Measurements from ENCODE around the gene TXNDC16.

The TXNDC16 gene

DNA sequence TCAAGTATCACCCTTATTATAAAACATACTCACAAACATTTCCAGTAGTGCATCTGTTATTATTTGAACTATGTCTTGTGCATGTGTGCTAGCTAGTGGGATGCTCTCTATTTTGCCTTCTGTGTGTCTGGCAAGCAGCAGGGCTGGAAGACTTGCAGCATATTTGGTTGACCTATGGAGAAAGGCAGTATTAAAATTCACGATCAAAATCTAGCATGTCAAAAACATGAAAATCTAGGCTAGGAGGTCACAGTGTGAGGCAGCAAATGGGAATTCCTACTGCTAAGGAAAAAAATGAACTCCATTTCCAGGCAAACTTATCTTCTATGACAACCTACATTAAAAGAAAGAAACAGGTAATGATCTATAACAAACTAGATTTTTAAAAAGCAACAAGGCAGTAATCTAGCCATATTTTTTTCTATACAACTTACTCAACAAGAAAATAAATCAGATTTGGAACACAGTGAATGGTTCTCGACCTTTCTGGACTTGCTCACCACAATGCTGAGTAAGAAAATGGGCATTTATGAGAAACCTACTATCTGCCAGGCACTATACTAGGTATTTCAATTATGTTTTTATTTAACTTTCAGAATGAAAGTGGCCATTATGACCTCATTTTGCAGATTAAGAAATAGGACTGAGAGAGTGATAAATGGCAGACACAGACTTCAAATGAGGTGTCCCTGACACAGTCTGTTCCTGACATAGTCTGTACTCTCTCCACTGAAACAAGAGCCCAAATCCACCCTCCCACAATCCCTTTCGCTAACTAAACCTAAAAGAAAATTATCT, 96.8 kb downstream of the TXNDC16 start:
- Histone ChIP-seq H3K4me3 (ENCODE audit: low read length) (no peak overlapping the region), H3K4me2 (ENCODE audit: low read depth, low read length) (no peak overlapping the region), H3K9me2 (replicated peaks; ENCODE audit: insufficient read depth, low read length) (no peaks in the 10 kb centered on the region), H3K27ac (ENCODE audit: low read length) (no peak overlapping the region), H3K9me3 (replicated peaks; ENCODE audit: insufficient read depth, low read length) (no peaks in the 10 kb centered on the region), H3K36me3 (replicated peaks; ENCODE audit: insufficient read depth, low read length) (no peaks in the 10 kb centered on the region), H3K9ac (ENCODE audit: low read length) (no peak overlapping the region), H4K20me1 (ENCODE audit: insufficient read depth, low read length) (no peaks in the 10 kb centered on the region), H2AFZ (ENCODE audit: low read length) (no peak overlapping the region), H3K4me1 (ENCODE audit: low read length) (no peaks in the 10 kb centered on the region), H3K79me2 (ENCODE audit: low read length) (no peaks in the 10 kb centered on the region), H3F3A (ENCODE audit: insufficient read depth, low read length) (no peaks in the 10 kb centered on the region), H3K27me3 (replicated peaks; ENCODE audit: insufficient read depth, low read length) (no peaks in the 10 kb centered on the region)
- DNase-seq: no peak
- TF ChIP-seq EZH2phosphoT487 (IDR thresholded peaks at IDR 0.05; ENCODE audit: low read length): no peak
- TF ChIP-seq EZH2 (optimal IDR thresholded peaks at IDR 0.05; ENCODE audit: low read depth, low read length): no peak
- TF ChIP-seq, protein P1, sequence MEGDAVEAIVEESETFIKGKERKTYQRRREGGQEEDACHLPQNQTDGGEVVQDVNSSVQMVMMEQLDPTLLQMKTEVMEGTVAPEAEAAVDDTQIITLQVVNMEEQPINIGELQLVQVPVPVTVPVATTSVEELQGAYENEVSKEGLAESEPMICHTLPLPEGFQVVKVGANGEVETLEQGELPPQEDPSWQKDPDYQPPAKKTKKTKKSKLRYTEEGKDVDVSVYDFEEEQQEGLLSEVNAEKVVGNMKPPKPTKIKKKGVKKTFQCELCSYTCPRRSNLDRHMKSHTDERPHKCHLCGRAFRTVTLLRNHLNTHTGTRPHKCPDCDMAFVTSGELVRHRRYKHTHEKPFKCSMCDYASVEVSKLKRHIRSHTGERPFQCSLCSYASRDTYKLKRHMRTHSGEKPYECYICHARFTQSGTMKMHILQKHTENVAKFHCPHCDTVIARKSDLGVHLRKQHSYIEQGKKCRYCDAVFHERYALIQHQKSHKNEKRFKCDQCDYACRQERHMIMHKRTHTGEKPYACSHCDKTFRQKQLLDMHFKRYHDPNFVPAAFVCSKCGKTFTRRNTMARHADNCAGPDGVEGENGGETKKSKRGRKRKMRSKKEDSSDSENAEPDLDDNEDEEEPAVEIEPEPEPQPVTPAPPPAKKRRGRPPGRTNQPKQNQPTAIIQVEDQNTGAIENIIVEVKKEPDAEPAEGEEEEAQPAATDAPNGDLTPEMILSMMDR (IDR thresholded peaks at IDR 0.05; ENCODE audit: low read length): no peak

GRCh38 chr14:52447236-52447635, 105.1 kb downstream of the TXNDC16 start:
- Histone ChIP-seq H3K9me3 (replicated peaks; ENCODE audit: insufficient read depth, low read length) (no peaks in the 10 kb centered on the region), H3K9me2 (replicated peaks; ENCODE audit: insufficient read depth, low read length) (no peaks in the 10 kb centered on the region), H3F3A (ENCODE audit: insufficient read depth, low read length) (no peaks in the 10 kb centered on the region), H3K36me3 (replicated peaks; ENCODE audit: insufficient read depth, low read length) (no peaks in the 10 kb centered on the region), H4K20me1 (ENCODE audit: insufficient read depth, low read length) (no peaks in the 10 kb centered on the region), H3K4me2 (ENCODE audit: low read depth, low read length) (no peak overlapping the region), H3K27me3 (replicated peaks; ENCODE audit: insufficient read depth, low read length) (no peaks in the 10 kb centered on the region), H2AFZ (ENCODE audit: low read length) (no peak overlapping the region), H3K79me2 (ENCODE audit: low read length) (no peaks in the 10 kb centered on the region), H3K9ac (ENCODE audit: low read length) (no peak overlapping the region), H3K4me3 (ENCODE audit: low read length) (no peak overlapping the region), H3K27ac (ENCODE audit: low read length) (no peak overlapping the region), H3K4me1 (ENCODE audit: low read length) (no peaks in the 10 kb centered on the region)
- TF ChIP-seq EZH2phosphoT487 (IDR thresholded peaks at IDR 0.05; ENCODE audit: low read length) (no peak), EZH2 (optimal IDR thresholded peaks at IDR 0.05; ENCODE audit: low read depth, low read length) (no peak)
- TF ChIP-seq, protein P1 (IDR thresholded peaks at IDR 0.05; ENCODE audit: low read length): no peak
- DNase-seq: no peak

- Histone ChIP-seq H3K27ac (ENCODE audit: low read length) (no peak overlapping the region), H3K4me2 (ENCODE audit: low read depth, low read length) (no peak overlapping the region), H3K36me3 (replicated peaks; ENCODE audit: insufficient read depth, low read length) (no peaks in the 10 kb centered on the region), H3K9ac (ENCODE audit: low read length) (no peak overlapping the region), H3K9me3 (replicated peaks; ENCODE audit: insufficient read depth, low read length) (no peaks in the 10 kb centered on the region), H4K20me1 (ENCODE audit: insufficient read depth, low read length) (no peaks in the 10 kb centered on the region), H3K79me2 (ENCODE audit: low read length) (no peaks in the 10 kb centered on the region), H3F3A (ENCODE audit: insufficient read depth, low read length) (no peaks in the 10 kb centered on the region), H3K27me3 (replicated peaks; ENCODE audit: insufficient read depth, low read length) (no peaks in the 10 kb centered on the region), H3K9me2 (replicated peaks; ENCODE audit: insufficient read depth, low read length) (no peaks in the 10 kb centered on the region), H3K4me1 (ENCODE audit: low read length) (no peaks in the 10 kb centered on the region), H3K4me3 (ENCODE audit: low read length) (no peak overlapping the region), H2AFZ (ENCODE audit: low read length) (no peak overlapping the region)
- no peak for TF ChIP-seq EZH2 (optimal IDR thresholded peaks at IDR 0.05; ENCODE audit: low read depth, low read length)
- no peak for TF ChIP-seq EZH2phosphoT487 (IDR thresholded peaks at IDR 0.05; ENCODE audit: low read length)
- TF ChIP-seq, protein P1 (IDR thresholded peaks at IDR 0.05; ENCODE audit: low read length): no peak
- no peak for DNase-seq
These were observed 106.0 kb downstream of the TXNDC16 start for GRCh38 chr14:52446355-52446754.
